GM12873 (cell line): ENCODE results near the gene RPE65.

ENCODE experiments used
- CTCF ChIP-seq: IDR thresholded peaks from 2 replicates; pipeline ENCODE4 v1.5.1; 2012; ENCODE audit warnings: low read depth, mild to moderate bottlenecking, moderate library complexity, low read length, control low read depth; ENCODE audit not compliant: insufficient read depth; ENCODE audit errors: missing control alignments

The RPE65 gene

GRCh38 chr1:68449901-68450300 is at the start of gene RPE65:
Gene RPE65, minus strand, starts transcription at chr1:68449954. Its CDS starts 49 bp downstream, at chr1:68449905.
- TF ChIP-seq CTCF = no peak

- TF ChIP-seq CTCF = no peak
These were observed 47.6 kb upstream of the RPE65 start for GRCh38 chr1:68497358-68497698.

- TF ChIP-seq CTCF = no peak
These were observed 47.1 kb upstream of the RPE65 start, which contains the start of gene DEPDC1 for GRCh38 chr1:68496680-68497357. Gene DEPDC1, minus strand, starts transcription at chr1:68497082. Its CDS starts 83 bp downstream, at chr1:68496999.

- TF ChIP-seq CTCF = no peak
These were observed 46.4 kb upstream of the RPE65 start for GRCh38 chr1:68495968-68496679.

GRCh38 chr1:68495532-68495931 is 45.8 kb upstream of the RPE65 start:
- TF ChIP-seq CTCF = no peak

- no peak for TF ChIP-seq CTCF
These were observed 43.4 kb upstream of the RPE65 start for GRCh38 chr1:68493193-68493592.

- TF ChIP-seq CTCF = no peak
These were observed 40.4 kb upstream of the RPE65 start for GRCh38 chr1:68490046-68490651.
